GM08714 (cell line): ENCODE results near the gene VPS52.

ENCODE experiments used
- H3K4me3 ChIP-seq: fragments of 200-500 bp; sonication (Bioruptor generic); 2 replicates; pipeline ENCODE4 v1.5.1; 2014; ENCODE audit warnings: mild to moderate bottlenecking, low read length, inconsistent platforms
- ZNF274 ChIP-seq: IDR thresholded peaks from 2 replicates; pipeline ENCODE4 v1.6.1; 2012; ENCODE audit warnings: mild to moderate bottlenecking, low read depth, low read length

The VPS52 gene, protein sequence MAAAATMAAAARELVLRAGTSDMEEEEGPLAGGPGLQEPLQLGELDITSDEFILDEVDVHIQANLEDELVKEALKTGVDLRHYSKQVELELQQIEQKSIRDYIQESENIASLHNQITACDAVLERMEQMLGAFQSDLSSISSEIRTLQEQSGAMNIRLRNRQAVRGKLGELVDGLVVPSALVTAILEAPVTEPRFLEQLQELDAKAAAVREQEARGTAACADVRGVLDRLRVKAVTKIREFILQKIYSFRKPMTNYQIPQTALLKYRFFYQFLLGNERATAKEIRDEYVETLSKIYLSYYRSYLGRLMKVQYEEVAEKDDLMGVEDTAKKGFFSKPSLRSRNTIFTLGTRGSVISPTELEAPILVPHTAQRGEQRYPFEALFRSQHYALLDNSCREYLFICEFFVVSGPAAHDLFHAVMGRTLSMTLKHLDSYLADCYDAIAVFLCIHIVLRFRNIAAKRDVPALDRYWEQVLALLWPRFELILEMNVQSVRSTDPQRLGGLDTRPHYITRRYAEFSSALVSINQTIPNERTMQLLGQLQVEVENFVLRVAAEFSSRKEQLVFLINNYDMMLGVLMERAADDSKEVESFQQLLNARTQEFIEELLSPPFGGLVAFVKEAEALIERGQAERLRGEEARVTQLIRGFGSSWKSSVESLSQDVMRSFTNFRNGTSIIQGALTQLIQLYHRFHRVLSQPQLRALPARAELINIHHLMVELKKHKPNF

DNA sequence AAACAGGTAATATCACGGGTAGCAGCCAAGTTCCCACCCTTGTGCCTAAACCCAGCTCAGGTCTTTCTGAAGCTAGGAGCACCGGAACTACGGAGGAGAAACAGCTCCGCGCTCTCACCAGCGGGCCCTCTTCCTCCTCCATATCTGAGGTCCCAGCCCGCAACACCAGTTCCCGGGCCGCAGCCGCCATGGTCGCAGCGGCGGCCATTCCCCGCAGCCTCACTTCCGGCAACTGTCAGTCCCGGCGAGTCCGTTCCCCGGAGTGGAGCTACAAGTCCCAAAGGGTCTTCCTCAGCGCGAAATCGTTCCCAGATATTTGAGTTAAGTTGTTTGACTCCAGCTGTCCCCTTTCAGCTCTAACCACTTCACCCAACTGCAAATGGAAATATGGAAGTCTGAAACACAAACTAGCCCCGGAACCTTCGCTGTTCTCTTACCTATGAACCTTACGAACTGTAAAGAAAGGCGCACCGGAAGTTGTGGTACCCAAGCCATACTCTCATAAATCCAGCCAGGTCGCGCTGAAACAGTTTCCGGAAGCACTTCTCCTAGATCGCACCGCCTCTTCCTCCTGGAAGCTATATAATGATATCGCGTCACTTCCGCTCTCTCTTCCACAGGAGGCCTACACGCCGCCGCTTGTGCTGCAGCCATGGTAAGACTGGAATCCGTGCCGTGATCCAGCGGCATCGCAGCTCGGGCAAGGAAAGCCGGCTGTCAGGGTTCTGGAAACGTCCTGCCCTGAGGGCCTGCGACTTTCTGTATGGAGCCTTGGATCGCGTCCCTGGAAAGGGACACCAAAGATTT, at the start of gene VPS52, which contains the start of gene RPS18:
TSS of gene VPS52 (minus strand) at position 409 of the 807 bp plus-strand sequence. CDS start at position 208, 201 bp downstream.
TSS of gene RPS18 (plus strand) at position 608 of the 807 bp plus-strand sequence. CDS start at position 653, 45 bp downstream.
- H3K4me3 ChIP-seq, result peak within 1 kb of the TSS; percentile 95
- TF ChIP-seq ZNF274, result no peak

DNA sequence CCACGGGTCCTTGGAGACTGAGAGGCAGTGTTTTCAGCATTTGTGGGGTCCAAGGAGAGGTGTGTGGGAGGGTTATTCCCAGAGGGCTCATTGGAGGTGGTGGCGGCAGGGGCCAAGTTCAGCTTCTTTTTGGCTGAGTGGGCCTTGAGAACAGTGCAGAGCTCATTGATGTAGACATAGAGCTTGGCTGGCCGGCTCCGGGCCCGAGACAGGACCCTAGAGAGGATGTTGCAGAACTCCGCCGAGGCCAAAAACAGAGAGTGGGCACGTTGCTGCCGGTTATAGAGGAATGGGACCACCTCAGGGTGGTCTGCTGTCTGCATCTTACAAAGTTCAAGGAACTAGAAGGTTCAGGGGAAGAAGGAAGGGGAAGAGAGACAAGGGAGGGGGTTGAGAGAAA, 49.6 kb upstream of the VPS52 start:
- TF ChIP-seq ZNF274, result no peak

DNA sequence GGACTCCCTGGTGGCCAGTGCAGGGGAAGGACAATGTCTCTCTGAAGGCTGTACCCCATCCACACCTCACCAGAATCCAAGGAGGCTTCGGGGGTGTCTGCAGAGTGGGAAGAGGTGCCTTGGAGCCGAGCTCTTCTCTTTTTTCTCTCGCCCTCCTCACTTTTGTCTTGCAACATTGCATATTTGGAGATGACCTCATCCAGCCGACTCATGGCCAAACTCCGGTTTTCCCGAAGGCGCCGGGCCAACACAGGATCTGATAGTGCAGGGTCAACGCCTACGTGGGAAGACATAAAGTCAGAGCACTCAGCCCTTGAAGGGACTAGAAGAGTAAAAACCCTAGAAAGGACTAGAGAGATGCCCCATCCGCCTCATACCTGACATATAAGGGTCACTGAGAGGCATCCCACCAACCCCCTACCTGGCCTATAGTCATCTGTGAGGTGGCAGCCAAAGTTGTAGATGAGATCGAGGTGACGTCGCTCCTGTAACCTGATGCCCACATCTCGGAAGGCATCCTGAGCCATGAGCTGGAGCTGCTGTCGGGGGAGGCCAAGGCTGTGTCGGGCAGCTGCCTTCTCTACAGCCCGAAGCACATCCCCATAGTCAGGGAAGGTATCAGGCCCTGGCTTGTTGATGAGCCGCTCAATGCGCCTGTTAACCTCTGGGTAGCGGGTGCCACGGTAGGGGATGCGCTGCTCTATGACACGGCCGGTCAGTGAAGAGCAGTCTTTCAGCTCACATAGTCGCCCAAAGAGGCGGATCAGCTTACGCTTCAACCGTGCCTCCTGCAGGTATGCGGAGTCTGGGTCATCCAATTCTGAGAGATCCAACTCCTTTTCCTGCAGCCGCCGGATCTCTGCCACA, 48.9 kb upstream of the VPS52 start:
- no peak overlapping the region for H3K4me3 ChIP-seq

More for the DNA sequence above, 49.6 kb upstream of the VPS52 start:
- no peak overlapping the region for H3K4me3 ChIP-seq

DNA sequence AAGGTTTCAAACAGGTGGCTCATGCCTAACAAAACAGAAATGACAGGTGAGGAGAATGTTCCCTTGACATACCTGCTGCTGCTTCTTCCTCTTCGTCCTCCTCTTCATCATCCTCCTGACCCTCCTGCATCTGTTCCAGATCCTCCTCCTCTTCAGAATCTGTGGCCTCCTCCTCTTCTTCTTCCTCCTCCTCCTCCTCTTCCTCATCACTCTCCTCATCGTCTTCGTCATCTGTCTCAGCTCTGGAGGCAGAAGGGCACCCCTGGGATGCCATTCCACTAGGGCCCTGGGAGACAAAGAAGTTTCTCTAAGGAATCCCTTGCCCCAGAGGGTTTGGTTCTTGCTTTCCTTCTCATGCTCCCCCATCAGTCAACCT, 48.3 kb upstream of the VPS52 start:
- no peak overlapping the region for H3K4me3 ChIP-seq
- no peak for TF ChIP-seq ZNF274

More for the DNA sequence above, 48.9 kb upstream of the VPS52 start:
- TF ChIP-seq ZNF274, result no peak

DNA sequence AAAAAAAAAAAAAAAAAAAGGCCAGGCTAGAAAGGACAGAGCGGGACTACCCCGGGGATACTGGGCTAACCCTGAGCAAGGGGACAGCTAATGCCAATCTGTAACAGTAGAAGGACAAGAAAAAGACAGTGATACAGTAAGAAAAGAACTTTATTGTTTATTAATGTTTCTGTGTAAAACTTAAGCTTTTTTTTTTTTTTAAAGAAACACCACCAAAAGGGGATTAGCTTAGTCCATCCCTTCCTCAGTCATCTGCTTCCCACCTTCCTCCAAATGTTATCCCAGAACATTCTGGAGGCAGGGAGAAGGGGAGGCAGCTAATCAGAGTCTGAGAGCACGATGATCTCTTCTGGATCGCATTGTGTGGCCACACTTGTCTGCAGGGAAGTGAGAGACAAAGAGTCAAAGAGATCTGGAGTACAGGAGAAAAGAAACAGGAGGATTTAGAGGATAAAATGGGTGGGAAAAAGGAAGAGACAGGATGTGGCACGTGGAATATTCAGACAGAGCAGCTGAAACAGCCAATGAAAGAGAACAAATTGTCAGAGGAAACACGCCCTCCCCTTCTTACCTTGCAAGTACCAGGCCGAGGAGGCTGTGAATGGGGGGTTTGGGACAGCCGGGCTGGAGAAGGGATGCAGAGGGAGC, 46.9 kb upstream of the VPS52 start:
- peak overlapping the region; percentile 64; the same call in 1 of the 2 replicates for H3K4me3 ChIP-seq
- no peak for TF ChIP-seq ZNF274

DNA sequence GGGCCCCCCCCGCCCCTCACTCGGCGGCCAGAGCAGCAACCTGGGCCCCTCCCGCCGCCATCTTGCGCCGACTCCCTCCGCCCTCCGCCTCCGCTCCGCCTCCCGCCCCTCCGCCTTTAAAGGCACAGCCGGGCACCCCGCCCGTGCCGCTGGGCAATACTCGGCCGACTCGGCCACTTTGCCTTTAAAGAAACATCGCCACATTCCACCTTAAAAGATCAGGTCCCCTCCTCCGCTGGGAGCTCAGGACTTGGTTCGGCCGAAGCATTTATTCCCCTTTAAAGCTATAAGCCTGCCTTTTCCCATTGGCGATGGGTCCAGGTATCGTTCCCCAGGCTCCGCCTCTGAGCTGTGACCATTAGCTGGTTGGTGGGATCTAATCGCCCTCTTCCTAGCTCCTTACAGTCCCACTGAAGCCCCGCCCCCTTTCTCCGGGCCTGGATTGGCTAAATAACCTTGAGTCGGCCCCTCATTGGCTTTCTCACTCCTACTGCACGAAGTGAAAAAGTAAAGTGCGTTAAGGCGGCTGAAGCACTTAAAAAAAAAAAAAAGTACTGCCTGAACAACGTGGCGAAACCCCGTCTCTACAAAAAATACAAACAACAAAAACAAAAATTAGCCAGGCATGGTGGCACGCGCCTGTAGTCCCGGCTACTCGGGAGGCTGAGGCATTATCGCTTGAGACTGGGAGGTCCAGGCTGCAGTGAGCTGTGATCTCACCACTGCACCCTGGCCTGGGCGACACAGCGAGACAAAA, 46.2 kb upstream of the VPS52 start, which contains the start of gene ZBTB22:
TSS of gene ZBTB22 (minus strand) at position 76 of the 757 bp plus-strand sequence. CDS start 828 bp downstream, outside the sequence.
- TF ChIP-seq ZNF274, result no peak
- H3K4me3 ChIP-seq, result peak within 1 kb of the TSS; percentile 64; the same call in 1 of the 2 replicates

DNA sequence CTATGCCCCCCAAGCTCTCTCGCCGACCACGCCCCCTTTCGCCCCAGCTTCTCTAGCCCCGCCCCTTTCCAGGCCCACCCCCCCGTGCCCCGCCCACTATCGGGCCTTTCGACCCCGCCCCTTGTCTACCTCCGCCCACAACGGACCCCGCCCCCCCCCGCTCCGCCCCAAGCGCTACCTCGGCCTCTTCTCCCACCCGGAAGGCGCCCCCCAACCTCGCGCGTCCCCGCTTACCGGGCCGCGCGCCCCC, 45.7 kb upstream of the VPS52 start:
- no peak for TF ChIP-seq ZNF274
- H3K4me3 ChIP-seq, result peak overlapping the region; percentile 36; the same call in 1 of the 2 replicates

DNA sequence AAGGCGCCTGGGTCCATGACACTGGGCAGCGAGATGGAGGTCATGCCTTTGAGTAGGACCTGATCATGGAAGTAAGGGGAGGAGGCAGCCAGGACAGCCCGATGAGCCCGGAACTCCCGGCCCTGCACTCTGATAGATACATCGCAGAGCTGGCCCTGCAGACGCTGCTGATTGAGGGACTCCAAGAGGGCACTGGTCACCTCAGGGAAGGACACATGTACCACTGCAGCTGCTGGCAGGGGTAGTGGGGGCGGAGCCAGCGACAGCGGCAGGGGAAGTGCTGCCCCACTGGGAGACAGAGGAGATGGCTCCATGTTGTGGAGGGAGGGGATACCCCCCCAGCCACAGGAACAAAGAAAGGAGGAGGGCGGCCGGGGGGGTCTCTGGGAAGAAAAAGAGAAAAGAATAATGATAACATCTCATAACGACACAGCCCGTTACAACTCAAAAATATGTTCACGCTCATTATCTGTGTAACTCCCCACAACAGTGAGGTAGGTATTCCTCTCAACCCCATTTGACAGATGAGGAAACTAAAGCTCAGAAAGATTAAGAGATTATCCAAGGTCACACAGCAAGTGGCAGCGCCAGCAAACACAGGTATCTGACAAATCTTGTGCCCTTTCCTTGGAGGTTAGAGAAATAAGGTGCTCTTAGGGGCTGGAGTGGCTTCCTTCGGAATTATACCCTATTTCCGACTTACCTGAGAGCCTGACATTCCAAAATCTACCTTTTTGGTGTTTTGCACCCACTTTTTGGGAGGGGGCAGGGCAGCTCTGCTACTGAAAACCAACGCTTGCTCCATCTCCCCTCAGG, 45.1 kb upstream of the VPS52 start:
- peak overlapping the region; percentile 36; the same call in 1 of the 2 replicates for H3K4me3 ChIP-seq
- TF ChIP-seq ZNF274, result no peak

DNA sequence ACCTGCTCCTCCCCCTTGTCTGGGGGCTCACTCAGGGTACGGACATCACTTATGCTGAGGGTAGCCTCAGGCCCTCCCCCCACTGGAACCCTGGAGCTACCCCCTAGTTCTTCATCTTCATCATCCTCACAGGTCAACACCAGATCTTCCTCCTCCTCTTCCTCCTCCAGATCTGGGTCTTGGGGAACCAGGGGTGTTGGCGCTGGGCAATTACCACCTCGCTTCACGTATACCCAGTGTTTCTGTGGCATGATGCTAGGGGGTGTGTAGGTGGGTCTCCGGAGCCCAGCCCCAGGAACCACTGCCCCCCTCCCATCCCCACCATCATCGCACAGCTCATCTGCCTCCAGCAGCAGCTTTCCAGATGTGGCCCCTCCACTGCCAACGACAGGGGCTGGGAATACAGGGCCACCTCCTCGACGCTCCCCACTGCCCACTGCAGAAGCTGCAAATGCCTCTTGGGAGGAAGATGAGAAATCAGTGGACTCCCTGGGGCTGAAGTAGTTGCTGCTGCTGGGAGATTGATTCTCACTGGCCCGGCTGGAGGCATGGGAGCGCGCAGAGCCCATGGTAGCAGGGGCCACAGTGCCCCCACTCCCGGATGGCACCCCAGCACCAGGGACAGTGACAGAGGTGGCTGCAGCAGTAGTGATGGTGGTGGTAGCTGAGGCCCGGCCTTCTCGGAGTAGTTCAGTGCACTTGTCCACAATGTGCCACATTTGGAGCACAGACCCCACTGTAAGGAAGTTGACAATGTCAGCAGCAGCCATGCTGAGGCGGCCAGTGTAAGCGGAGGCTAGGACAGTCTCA, 44.3 kb upstream of the VPS52 start:
- TF ChIP-seq ZNF274, result no peak

DNA sequence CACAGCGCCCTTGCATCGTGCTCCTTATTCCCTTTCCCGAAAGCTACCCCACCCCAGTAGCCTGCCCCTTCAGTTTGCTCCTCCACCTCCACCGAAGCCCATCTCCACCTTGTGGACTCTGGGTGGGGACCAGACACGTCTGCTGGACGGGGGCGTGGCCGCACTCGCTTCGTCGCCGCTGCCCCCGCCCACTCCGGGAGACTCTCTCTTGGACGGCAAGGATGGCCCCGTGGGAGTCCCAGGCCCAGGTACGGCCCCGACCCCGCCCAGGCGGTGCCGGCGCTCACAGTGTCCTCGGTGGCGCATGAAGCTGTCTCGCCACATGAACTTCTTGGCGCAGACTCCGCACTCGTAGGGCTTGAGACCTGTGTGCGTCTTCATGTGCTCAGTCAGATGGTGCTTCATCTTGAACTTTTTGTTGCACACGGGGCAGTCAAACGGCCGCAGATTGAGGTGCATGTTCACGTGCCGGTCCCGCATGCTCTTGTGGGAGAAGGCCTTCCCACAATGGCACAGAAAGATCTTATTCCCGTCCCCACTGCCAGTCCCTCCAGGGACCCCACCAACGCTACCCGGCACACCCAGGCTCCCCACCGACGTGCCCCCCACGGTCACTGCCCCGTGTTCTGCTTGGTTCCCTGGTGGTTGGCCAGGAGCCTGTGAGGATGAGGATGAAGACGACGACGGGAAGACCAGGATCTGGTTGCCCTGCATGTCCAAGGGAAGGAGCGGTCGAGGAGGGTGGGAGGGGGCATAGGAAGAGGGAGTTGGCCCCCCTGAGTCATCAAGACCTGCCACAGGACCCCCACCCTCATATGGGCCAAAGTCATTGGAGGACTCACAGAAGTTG, 43.5 kb upstream of the VPS52 start:
- no peak for TF ChIP-seq ZNF274
- H3K4me3 ChIP-seq, result peak overlapping the region; percentile 84; the same call in 1 of the 2 replicates

More for the DNA sequence above, 44.3 kb upstream of the VPS52 start:
- H3K4me3 ChIP-seq, result no peak overlapping the region
